Colonic mucosa (tissue), 4 donors: ENCODE data around the gene ASCC3. TPM values are rescaled to one million over a fixed set of nuclear protein-coding genes. Genes with fewer than 3 reads are reported as not detected.

Experiments used
- DNase-seq: peaks from one replicate; pipeline ENCODE4 v3.0.0-alpha.2; 2020
- H3K27ac ChIP-seq: fragments of 200-600 bp; one replicate; pipeline ENCODE4 v1.8.0; 2021
- H3K27me3 ChIP-seq: fragments of 200-600 bp; one replicate; pipeline ENCODE4 v1.8.0; 2021
- H3K36me3 ChIP-seq: fragments of 200-600 bp; one replicate; pipeline ENCODE4 v1.8.0; 2021
- H3K4me1 ChIP-seq: fragments of 200-600 bp; one replicate; pipeline ENCODE4 v1.8.0; 2021; ENCODE audit warnings: mild to moderate bottlenecking
- H3K4me3 ChIP-seq: fragments of 200-600 bp; one replicate; pipeline ENCODE4 v1.8.0; 2021
- H3K9ac ChIP-seq, 2 donors: one replicate each; pipeline ENCODE4 v1.7.0; 2013; ENCODE audit warnings: control low read depth in 2 of 2, low read depth in 2 of 2, low read length in 2 of 2
- H3K9me3 ChIP-seq: fragments of 200-600 bp; one replicate; pipeline ENCODE4 v1.8.0; 2021
- intact Hi-C: fragments of 100-400 bp; cut with DNase I; formaldehyde crosslinking; loops from one replicate; pipeline ENCODE4 v1.14.1; 2022
- total RNA-seq, 2 donors: library from RNA; stranded (reverse); fragmentation: NEBNext Ultra II Directional in 1 of 2; extraction: Animal tissue kit (Norgen Biotek cat#: 25700) in 1 of 2; gene quantifications; one replicate each; pipeline ENCODE4 v1.2.1, GENCODE V29; 2021
- TF ChIP-seq, protein P1 (sequence below): fragments of 200-600 bp; IDR thresholded peaks from one replicate; pipeline ENCODE4 v1.8.0; 2022; ENCODE audit warnings: antibody characterized with exemption, mild to moderate bottlenecking
- donor health status: healthy.
- donor health status: DM: no; HTN: no; CAD: no.
- donor health status: DM: no; HTN: no; CAD: no.

ASCC3 gene
- 10 to 100 TPM; 33.7 to 41.9 TPM for total RNA-seq

DNA sequence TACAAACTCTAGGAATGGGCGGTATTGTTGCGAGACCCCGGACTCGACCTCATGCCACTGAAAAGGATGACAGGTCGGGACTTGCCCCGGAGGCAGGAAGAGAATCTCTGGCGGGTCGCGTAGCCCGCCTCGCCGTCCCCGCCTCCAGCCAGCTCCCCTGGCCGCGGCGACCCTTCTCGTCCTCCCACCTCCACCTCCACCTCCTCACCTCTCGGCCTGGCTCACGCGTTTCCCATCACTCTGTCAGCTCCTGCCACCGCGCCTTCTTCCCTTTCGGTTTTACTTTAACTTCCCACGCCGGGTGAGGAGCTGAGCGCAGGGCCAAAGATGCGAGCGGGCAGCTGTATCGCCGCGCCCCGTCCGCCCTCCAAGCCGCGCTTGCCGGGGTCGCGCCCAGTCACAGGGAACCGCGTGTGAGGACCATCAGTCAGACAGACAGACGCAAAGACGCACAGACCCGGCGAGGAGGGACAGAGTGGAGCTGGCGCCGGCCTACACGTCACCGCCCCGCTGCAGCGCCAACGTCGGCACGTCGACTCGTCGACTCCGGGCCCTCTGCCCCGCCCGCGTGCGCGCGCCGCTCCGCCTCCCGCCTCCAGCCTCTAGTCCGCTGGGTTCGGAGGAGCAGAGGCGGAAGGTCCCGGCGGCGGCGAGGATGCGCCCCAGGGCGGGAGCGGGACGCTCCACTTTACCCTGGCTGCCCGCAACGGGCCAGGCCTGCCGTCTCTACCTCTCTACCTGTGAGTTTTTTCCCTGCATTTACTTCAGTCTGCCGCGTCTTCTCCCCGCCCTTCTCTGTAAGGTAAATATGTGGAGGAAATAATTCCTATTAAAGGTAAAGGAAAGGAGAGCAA, at the start of gene ASCC3:
Gene ASCC3 (minus strand): TSS at position 477 of the 854 bp plus-strand sequence. CDS start 13,332 bp downstream, outside the sequence.
- intact Hi-C loops: no loop called here
- DNase-seq: peak; percentile 97
- H3K4me1 ChIP-seq: peaks cover 3% of the 10 kb centered on the region
- no peaks in the 10 kb centered on the region for H3K9me3 ChIP-seq
- H3K4me3 ChIP-seq: peak within 1 kb of the TSS; percentile 83
- H3K27ac ChIP-seq: peak within 1 kb of the TSS; percentile 91
- TF ChIP-seq, protein P1, sequence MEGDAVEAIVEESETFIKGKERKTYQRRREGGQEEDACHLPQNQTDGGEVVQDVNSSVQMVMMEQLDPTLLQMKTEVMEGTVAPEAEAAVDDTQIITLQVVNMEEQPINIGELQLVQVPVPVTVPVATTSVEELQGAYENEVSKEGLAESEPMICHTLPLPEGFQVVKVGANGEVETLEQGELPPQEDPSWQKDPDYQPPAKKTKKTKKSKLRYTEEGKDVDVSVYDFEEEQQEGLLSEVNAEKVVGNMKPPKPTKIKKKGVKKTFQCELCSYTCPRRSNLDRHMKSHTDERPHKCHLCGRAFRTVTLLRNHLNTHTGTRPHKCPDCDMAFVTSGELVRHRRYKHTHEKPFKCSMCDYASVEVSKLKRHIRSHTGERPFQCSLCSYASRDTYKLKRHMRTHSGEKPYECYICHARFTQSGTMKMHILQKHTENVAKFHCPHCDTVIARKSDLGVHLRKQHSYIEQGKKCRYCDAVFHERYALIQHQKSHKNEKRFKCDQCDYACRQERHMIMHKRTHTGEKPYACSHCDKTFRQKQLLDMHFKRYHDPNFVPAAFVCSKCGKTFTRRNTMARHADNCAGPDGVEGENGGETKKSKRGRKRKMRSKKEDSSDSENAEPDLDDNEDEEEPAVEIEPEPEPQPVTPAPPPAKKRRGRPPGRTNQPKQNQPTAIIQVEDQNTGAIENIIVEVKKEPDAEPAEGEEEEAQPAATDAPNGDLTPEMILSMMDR: no peak
- no peaks in the 10 kb centered on the region for H3K27me3 ChIP-seq
- peak within 1 kb of the TSS; percentile 86 to 91 for H3K9ac ChIP-seq
- no peaks in the 10 kb centered on the region for H3K36me3 ChIP-seq

GRCh38 chr6:100925749-100926148, 44.6 kb upstream of the ASCC3 start:
- intact Hi-C loops: no loop called here
- Histone ChIP-seq H3K9me3 (no peaks in the 10 kb centered on the region), H3K4me3 (no peak overlapping the region), H3K4me1 (no peaks in the 10 kb centered on the region), H3K27ac (no peak overlapping the region), H3K9ac (no peak overlapping the region), H3K27me3 (no peaks in the 10 kb centered on the region), H3K36me3 (no peaks in the 10 kb centered on the region)
- no peak for DNase-seq
- TF ChIP-seq, protein P1: no peak

GRCh38 chr6:100924534-100925227, 43.6 kb upstream of the ASCC3 start:
- no peaks in the 10 kb centered on the region for H3K27me3 ChIP-seq
- H3K4me3 ChIP-seq: no peak overlapping the region
- H3K27ac ChIP-seq: no peak overlapping the region
- H3K4me1 ChIP-seq: no peaks in the 10 kb centered on the region
- intact Hi-C loops: no loop called here
- H3K36me3 ChIP-seq: no peaks in the 10 kb centered on the region
- no peaks in the 10 kb centered on the region for H3K9me3 ChIP-seq
- no peak overlapping the region for H3K9ac ChIP-seq
- TF ChIP-seq, protein P1: no peak
- DNase-seq: no peak

- intact Hi-C loops: no loop called here
- H3K9me3 ChIP-seq: no peaks in the 10 kb centered on the region
These were observed 42.5 kb upstream of the ASCC3 start for GRCh38 chr6:100923481-100924165.

More at GRCh38 chr6:100923481-100924165, 42.5 kb upstream of the ASCC3 start:
- DNase-seq: no peak
- no peak overlapping the region for H3K4me3 ChIP-seq
- H3K27me3 ChIP-seq: no peaks in the 10 kb centered on the region
- H3K27ac ChIP-seq: no peak overlapping the region
- no peaks in the 10 kb centered on the region for H3K4me1 ChIP-seq
- H3K36me3 ChIP-seq: no peaks in the 10 kb centered on the region
- TF ChIP-seq, protein P1: no peak
- no peak overlapping the region for H3K9ac ChIP-seq
